GM10266 (cell line): ENCODE results near the gene KCNB1.

ENCODE experiments used
- DNase-seq: peaks from one replicate; pipeline ENCODE4 v3.0.0; 2012; ENCODE audit errors: extremely low spot score
- TF ChIP-seq, protein P1 (sequence below): IDR thresholded peaks from 2 replicates; pipeline ENCODE4 v1.5.1; 2012; ENCODE audit warnings: mild to moderate bottlenecking, low read depth; ENCODE audit not compliant: control insufficient read depth, insufficient read depth; ENCODE audit errors: missing control alignments

Gene KCNB1

DNA sequence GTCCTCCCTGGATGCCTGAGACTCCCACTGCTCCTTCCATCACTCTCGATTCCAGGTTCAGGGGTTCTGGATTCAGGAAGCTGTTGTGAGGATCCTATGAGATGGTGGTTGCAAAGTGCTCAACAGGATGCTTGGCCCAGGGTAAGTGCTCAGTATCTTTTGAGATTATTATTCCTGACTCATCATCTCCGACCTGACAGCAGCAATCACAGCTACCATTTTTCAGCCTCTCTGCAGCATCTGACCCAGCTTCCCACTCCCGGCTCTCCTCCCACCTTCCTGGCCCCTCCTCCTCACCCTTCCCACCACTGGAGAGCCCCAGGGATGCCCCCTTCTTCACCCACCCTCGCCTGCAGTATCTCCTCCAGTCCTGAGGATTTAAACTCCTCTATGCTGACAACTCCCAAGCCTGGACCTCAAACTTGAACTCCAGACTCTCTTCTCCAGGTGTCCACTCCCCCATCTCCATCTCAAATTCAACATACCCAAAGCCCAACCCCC, 36.8 kb upstream of the KCNB1 start:
- DNase-seq, result no peak

DNA sequence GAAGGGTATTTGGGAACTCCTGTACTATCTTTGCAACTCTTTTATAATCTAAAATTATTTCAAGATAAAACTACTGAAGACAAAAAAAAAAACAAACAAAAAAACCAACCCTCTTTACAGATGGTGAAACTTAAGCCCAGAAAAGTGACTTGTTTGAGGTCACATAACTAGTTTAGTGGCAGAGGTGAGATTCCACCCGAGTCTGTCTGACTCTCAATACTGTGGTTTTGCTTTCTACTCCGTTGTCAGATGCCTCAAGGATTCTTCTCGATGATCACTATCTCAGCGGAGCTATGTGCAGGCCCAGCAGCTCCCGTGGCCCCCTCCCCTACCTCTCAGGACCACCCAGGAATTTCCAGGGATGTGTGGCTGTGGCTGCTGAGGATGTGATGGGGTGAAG, 36.1 kb upstream of the KCNB1 start:
- DNase-seq, result no peak
- TF ChIP-seq, protein P1, sequence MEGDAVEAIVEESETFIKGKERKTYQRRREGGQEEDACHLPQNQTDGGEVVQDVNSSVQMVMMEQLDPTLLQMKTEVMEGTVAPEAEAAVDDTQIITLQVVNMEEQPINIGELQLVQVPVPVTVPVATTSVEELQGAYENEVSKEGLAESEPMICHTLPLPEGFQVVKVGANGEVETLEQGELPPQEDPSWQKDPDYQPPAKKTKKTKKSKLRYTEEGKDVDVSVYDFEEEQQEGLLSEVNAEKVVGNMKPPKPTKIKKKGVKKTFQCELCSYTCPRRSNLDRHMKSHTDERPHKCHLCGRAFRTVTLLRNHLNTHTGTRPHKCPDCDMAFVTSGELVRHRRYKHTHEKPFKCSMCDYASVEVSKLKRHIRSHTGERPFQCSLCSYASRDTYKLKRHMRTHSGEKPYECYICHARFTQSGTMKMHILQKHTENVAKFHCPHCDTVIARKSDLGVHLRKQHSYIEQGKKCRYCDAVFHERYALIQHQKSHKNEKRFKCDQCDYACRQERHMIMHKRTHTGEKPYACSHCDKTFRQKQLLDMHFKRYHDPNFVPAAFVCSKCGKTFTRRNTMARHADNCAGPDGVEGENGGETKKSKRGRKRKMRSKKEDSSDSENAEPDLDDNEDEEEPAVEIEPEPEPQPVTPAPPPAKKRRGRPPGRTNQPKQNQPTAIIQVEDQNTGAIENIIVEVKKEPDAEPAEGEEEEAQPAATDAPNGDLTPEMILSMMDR, result no peak

More for the DNA sequence above, 36.8 kb upstream of the KCNB1 start:
- TF ChIP-seq, protein P1, result no peak

DNA sequence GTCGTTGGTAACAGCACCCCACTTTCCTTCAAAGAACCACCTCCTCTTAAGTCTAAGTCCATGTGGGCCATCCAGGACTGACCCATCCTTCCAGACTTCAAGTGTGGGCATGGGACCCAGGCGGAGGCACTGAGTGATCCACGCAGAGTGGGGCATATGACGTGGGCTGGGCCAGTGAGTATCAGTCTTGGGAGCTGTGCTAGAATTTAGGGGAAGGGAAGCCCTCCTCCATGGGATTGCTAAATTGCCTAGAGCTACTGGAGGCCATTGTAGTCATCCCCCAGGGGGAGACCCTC, 35.3 kb upstream of the KCNB1 start:
- DNase-seq, result no peak
- TF ChIP-seq, protein P1, result no peak

DNA sequence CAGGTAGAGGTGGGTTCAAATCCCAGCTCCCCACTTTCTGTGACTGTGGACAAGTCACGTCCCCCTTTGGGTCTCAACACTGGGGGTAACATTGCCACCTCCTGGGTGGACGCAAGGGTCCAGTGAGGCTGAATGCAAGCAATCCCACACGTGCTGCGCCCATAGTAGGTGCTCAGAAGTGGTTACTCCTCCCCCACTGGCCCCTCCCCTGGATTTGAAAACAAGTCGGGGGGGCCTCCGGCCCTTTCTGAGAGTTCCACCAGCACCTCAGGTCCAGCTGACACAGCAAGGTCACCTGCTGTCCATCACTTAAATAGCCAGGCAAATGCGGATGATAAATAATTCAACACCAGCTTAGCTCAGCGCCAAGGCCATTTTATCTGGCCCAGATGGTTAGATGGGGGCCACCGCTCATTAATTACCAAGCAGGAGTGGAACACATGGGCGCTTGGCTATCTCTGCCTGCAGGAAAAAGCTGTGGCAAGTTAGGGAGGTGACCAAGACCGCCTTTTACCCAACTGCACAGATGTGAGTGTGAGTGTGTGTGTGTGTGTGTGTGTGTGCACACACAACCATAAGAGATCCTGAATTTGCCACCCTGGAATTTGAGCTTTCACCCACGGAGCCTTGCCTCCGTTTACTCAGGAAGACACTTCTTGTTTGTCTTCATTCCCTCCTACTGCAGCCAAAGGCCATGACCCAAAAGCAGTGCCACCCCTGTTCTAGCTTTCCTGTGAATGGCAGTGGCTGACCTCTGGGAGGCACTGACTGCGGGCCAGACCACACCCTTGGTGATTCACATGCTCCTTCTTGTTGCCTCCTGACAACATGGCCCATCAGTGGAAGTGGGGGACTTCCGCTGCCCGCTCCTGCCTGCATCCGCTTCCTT, 34.7 kb upstream of the KCNB1 start:
- no peak for DNase-seq
- TF ChIP-seq, protein P1, result no peak

DNA sequence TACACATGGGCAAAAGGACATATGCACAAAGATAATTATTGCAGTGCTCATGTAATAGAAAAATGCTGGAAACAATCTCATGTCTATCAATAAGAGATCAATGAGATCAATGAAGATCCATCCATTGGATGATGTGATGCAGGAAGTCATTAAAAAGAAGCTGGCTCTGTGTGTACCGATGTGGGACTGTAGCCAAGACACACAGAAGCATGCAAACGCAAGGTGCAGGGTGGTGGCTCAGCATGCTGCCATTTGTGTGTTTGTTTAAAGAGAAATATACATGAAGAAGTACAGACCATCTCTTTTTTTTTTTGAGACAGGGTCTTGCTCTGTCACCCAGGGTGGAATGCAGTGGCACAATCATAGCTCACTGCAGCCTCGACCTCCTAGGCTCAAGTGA, 33.1 kb upstream of the KCNB1 start:
- no peak for DNase-seq
- TF ChIP-seq, protein P1, result no peak

DNA sequence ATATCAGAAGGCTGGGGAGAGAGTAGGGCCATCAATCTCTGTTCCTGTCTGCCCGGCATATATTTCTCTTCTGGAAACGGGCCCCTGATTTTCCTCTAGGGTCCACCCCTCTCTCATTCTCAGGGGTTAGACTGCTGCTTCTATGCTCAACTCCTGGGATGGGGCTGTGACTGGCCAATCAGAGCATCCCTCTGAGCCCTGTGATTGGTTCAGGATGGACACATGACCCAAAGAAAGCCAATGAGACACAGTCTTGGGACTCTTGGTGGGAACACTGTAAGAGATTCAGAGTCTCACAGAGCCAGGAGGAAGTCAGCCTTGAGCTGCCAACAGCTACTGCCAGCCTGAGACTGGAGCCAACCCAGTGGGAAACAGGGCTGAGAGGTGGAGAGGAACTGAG, 31.0 kb upstream of the KCNB1 start:
- DNase-seq, result no peak
- TF ChIP-seq, protein P1, result no peak

DNA sequence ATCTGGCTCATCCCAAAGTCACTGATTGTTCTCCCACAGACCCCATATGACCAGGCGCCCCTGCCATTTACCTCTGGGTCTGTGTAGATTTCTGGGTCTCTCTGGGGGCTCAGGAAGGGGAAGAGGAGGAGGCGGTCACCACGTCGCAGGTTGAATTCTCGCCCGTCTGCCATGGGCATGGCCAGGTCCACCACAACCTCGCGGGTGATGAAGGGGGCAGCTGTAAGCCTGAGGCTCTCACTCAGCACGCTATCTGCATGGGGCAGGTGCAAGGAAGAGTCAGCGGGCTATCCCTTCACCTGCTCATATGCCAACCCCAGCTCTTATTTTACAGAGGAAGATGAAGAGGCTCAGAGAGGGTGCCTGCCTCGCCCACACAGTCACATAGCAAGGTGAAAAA, 30.5 kb upstream of the KCNB1 start:
- TF ChIP-seq, protein P1, result no peak
- no peak for DNase-seq
